ENCODE results near the gene AMBN. TPM values are rescaled to one million over a fixed set of nuclear protein-coding genes. Genes with fewer than 3 reads are reported as not detected.

AMBN gene
- total and polyA plus RNA-seq, 9 of the 15 experiments (the other 6 are each of a cell fraction or from before 2014, with no cell fraction given): 0.03 to 0.09 (median 0.07) TPM; not detected in 6

DNA sequence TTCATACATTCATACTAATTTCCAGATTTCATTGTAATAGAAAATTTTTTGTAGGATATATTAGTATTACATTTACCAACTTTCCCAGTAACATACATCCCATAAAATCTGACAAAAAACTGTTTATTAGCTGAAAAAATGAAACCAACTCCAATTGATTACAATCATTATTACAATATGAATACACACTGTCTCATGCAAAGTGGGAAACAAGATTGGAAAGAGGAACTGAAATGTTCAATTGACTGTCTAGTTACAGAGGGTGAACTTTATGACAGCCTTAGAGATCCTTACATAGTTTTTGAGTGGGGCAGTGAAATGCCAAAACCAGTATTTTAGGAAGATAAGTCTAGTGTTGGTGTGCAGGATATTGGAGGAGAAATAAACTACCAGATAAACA lies 2.3 kb upstream of the AMBN start:
- Histone ChIP-seq H2AFZ (ENCODE audit: low read depth, low read length) (no peak overlapping the region), H3K4me2 (ENCODE audit: insufficient read depth, low read length) (no peak overlapping the region)

DNA sequence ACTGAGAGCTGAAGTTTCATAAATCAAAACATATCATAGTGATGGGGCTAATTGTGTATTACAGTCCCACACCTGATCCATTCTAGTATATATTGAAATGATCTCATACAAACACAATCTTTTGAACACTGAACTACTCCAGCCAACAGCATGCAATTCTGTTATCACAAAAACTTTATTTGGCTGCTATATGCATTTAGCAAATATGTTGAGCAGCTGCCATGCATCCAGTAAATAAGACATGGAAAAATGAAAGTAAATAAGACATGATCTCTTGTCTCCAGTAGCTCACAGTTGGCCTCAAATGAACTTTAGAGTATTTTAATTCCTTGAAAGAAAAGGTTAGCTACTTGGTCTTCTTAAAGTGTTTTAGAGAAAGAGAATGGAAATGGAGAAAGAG lies 2.1 kb downstream of the AMBN start:
- no peaks in the 10 kb centered on the region for H3K9me1 ChIP-seq (ENCODE audit: control insufficient read depth, insufficient read depth, low read length)
- H3K9me3 ChIP-seq (replicated peaks; ENCODE audit: control insufficient read depth, insufficient read depth, low read depth, low read length): no peaks in the 10 kb centered on the region
- H3K27me3 ChIP-seq (ENCODE audit: control insufficient read depth in 2 of 2, insufficient read depth in 2 of 2, low read length in 2 of 2): no peaks in the 10 kb centered on the region
- no peak overlapping the region for H3K9ac ChIP-seq (ENCODE audit: insufficient read depth in 1 of 2, low read depth in 2 of 2, low read length in 2 of 2)
- intact Hi-C loops (cut with micrococcal nuclease) (no loop called here), in situ Hi-C loops (cut with MboI) (no loop called here)
- no peaks in the 10 kb centered on the region for H4K20me1 ChIP-seq (replicated peaks; ENCODE audit: control insufficient read depth, insufficient read depth, low read length)
- H3K4me1 ChIP-seq (replicated peaks in 1 of 2; ENCODE audit: control insufficient read depth in 2 of 2, insufficient read depth in 2 of 2, low read length in 2 of 2): no peaks in the 10 kb centered on the region
- no peaks in the 10 kb centered on the region for H3K36me3 ChIP-seq (ENCODE audit: control insufficient read depth, insufficient read depth, low read length)
- ChIA-PET POLR2A (no interaction called here), CTCF (ENCODE audit: low intra/inter-chr PET ratio) (no interaction called here)
- H3K27ac ChIP-seq (ENCODE audit: extremely low read depth, low read depth, low read length): no peak overlapping the region
- no peak for FAIRE-seq
- ATAC-seq: no peak
- no TSS peak for BruUV-seq (replicated peaks)
- H3K4me3 ChIP-seq: no peak overlapping the region
- H2AFZ ChIP-seq (ENCODE audit: low read depth, low read length): no peak overlapping the region
- DNase-seq (ENCODE audit: extremely low read depth in 1 of 4, low spot score in 3 of 4): no peak
- no peaks in the 10 kb centered on the region for H3K79me2 ChIP-seq (ENCODE audit: control insufficient read depth, insufficient read depth, low read length)
- no peak overlapping the region for H3K4me2 ChIP-seq (ENCODE audit: insufficient read depth, low read length)
- TF ChIP-seq, protein P1, sequence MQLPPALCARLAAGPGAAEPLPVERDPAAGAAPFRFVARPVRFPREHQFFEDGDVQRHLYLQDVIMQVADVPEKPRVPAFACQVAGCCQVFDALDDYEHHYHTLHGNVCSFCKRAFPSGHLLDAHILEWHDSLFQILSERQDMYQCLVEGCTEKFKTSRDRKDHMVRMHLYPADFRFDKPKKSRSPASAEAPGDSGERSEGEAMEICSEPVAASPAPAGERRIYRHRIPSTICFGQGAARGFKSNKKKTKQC (CRISPR knock-in tag; IDR thresholded peaks at IDR 0.05): no peak
- TF ChIP-seq, protein P2, sequence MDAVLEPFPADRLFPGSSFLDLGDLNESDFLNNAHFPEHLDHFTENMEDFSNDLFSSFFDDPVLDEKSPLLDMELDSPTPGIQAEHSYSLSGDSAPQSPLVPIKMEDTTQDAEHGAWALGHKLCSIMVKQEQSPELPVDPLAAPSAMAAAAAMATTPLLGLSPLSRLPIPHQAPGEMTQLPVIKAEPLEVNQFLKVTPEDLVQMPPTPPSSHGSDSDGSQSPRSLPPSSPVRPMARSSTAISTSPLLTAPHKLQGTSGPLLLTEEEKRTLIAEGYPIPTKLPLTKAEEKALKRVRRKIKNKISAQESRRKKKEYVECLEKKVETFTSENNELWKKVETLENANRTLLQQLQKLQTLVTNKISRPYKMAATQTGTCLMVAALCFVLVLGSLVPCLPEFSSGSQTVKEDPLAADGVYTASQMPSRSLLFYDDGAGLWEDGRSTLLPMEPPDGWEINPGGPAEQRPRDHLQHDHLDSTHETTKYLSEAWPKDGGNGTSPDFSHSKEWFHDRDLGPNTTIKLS (IDR thresholded peaks at IDR 0.05; ENCODE audit: borderline replicate concordance, low read depth): no peak
- TF ChIP-seq ILF3 (IDR thresholded peaks at IDR 0.05; ENCODE audit: borderline replicate concordance) (no peak), BRCA1 (IDR thresholded peaks at IDR 0.05) (no peak), BRCA1 (CRISPR knock-in tag; IDR thresholded peaks at IDR 0.05) (no peak)

More for the DNA sequence above, 2.3 kb upstream of the AMBN start:
- H3K36me3 ChIP-seq (ENCODE audit: control insufficient read depth, insufficient read depth, low read length): no peaks in the 10 kb centered on the region
- TF ChIP-seq SPI1 (IDR thresholded peaks at IDR 0.05; ENCODE audit: borderline replicate concordance, low read depth, low read length): 0 out of 2 replicates have a peak, but pooled peaks have one; percentile 39
- TF ChIP-seq, protein P3, sequence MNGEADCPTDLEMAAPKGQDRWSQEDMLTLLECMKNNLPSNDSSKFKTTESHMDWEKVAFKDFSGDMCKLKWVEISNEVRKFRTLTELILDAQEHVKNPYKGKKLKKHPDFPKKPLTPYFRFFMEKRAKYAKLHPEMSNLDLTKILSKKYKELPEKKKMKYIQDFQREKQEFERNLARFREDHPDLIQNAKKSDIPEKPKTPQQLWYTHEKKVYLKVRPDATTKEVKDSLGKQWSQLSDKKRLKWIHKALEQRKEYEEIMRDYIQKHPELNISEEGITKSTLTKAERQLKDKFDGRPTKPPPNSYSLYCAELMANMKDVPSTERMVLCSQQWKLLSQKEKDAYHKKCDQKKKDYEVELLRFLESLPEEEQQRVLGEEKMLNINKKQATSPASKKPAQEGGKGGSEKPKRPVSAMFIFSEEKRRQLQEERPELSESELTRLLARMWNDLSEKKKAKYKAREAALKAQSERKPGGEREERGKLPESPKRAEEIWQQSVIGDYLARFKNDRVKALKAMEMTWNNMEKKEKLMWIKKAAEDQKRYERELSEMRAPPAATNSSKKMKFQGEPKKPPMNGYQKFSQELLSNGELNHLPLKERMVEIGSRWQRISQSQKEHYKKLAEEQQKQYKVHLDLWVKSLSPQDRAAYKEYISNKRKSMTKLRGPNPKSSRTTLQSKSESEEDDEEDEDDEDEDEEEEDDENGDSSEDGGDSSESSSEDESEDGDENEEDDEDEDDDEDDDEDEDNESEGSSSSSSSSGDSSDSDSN (IDR thresholded peaks at IDR 0.05; ENCODE audit: borderline replicate concordance in 1 of 2, low read depth in 2 of 2, low read length in 2 of 2): no peak
- H4K20me1 ChIP-seq (replicated peaks; ENCODE audit: control insufficient read depth, insufficient read depth, low read length): no peaks in the 10 kb centered on the region
- BruUV-seq (replicated peaks): no TSS peak
- in situ Hi-C loops (cut with MboI) (no loop called here), intact Hi-C loops (cut with micrococcal nuclease) (no loop called here)
- H3K4me1 ChIP-seq (replicated peaks in 1 of 2; ENCODE audit: control insufficient read depth in 2 of 2, insufficient read depth in 2 of 2, low read length in 2 of 2): no peaks in the 10 kb centered on the region
- DNase-seq (ENCODE audit: extremely low read depth in 1 of 4, low spot score in 3 of 4) (no peak), ATAC-seq (no peak), FAIRE-seq (no peak)
- H3K27ac ChIP-seq (ENCODE audit: extremely low read depth, low read depth, low read length): no peak overlapping the region
- H3K79me2 ChIP-seq (ENCODE audit: control insufficient read depth, insufficient read depth, low read length): no peaks in the 10 kb centered on the region
- CTCF ChIA-PET (ENCODE audit: low intra/inter-chr PET ratio): no interaction called here
- H3K27me3 ChIP-seq (ENCODE audit: control insufficient read depth in 2 of 2, insufficient read depth in 2 of 2, low read length in 2 of 2): no peaks in the 10 kb centered on the region; a peak in 1 of 5 replicates
- no peaks in the 10 kb centered on the region for H3K9me1 ChIP-seq (ENCODE audit: control insufficient read depth, insufficient read depth, low read length)
- no peak overlapping the region for H3K9ac ChIP-seq (ENCODE audit: insufficient read depth in 1 of 2, low read depth in 2 of 2, low read length in 2 of 2)
- POLR2A ChIA-PET: interaction anchor here (1.1 kb wide), 1 partner anchor 17 kb away, joined by 3 read pairs; no protein-coding TSS in a partner anchor
- no peak overlapping the region for H3K4me3 ChIP-seq
- no peaks in the 10 kb centered on the region for H3K9me3 ChIP-seq (replicated peaks; ENCODE audit: control insufficient read depth, insufficient read depth, low read depth, low read length)

Measured in K562 (cell line).